Astrocyte (in vitro differentiated cells and primary cell): ENCODE measurements around the gene H3-3A. TPM values are rescaled to one million over a fixed set of nuclear protein-coding genes. Genes with fewer than 3 reads are reported as not detected.
A peak's percentile ranks its signal among the peaks of the same experiment; 100 is the strongest.

Source experiments
- DNase-seq: peaks from one replicate; pipeline ENCODE4 v3.0.0-alpha.2; 2010; ENCODE audit warnings: low read depth
- FAIRE-seq: peaks from 2 replicates; lab custom pipeline; 2011; peaks lifted over from hg19 to GRCh38; lab: Jason Lieb, UNC
- H2AFZ ChIP-seq: 2 replicates; pipeline ENCODE4 v1.6.0; 2012; ENCODE audit warnings: low read depth, low read length, inconsistent platforms
- H3K27ac ChIP-seq: 2 replicates; pipeline ENCODE4 v1.5.1; 2011; ENCODE audit warnings: low read depth, low read length, inconsistent platforms
- H3K27me3 ChIP-seq: 2 replicates; pipeline ENCODE4 v1.6.0; 2011; ENCODE audit warnings: low read length, inconsistent platforms; ENCODE audit not compliant: insufficient read depth
- H3K36me3 ChIP-seq: 2 replicates; pipeline ENCODE4 v1.5.1; 2011; ENCODE audit warnings: low read length, inconsistent platforms; ENCODE audit not compliant: insufficient read depth
- H3K4me1 ChIP-seq: 2 replicates; pipeline ENCODE4 v1.5.1; 2011; ENCODE audit warnings: low read length, inconsistent platforms; ENCODE audit not compliant: insufficient read depth
- H3K4me2 ChIP-seq: 2 replicates; pipeline ENCODE4 v1.6.0; 2012; ENCODE audit warnings: low read length, inconsistent platforms
- H3K4me3 ChIP-seq: 2 replicates; pipeline ENCODE4 v1.5.1; 2011; ENCODE audit warnings: low read depth, mild to moderate bottlenecking, low read length, inconsistent platforms; ENCODE audit not compliant: insufficient read depth
- H3K79me2 ChIP-seq: 2 replicates; pipeline ENCODE4 v1.6.0; 2012; ENCODE audit warnings: mild to moderate bottlenecking, low read length, inconsistent platforms; ENCODE audit not compliant: insufficient read depth
- H3K9ac ChIP-seq: 2 replicates; pipeline ENCODE4 v1.6.0; 2012; ENCODE audit warnings: mild to moderate bottlenecking, low read length, inconsistent platforms
- H3K9me3 ChIP-seq: 2 replicates; pipeline ENCODE4 v1.5.1; 2012; ENCODE audit warnings: low read depth, mild to moderate bottlenecking, low read length, inconsistent platforms; ENCODE audit not compliant: insufficient read depth
- H4K20me1 ChIP-seq: 2 replicates; pipeline ENCODE4 v1.6.0; 2012; ENCODE audit warnings: low read length, inconsistent platforms; ENCODE audit not compliant: insufficient read depth
- H3K27ac Mint-ChIP-seq: one replicate; pipeline ENCODE4 v1.8.0; 2021; ENCODE audit warnings: mild to moderate bottlenecking, mixed read lengths; ENCODE audit not compliant: unreplicated experiment
- H3K27me3 Mint-ChIP-seq: one replicate; pipeline ENCODE4 v1.8.0; 2021; ENCODE audit warnings: low read depth, mixed read lengths; ENCODE audit not compliant: unreplicated experiment
- H3K36me3 Mint-ChIP-seq: one replicate; pipeline ENCODE4 v1.8.0; 2021; ENCODE audit warnings: low read depth, mixed read lengths; ENCODE audit not compliant: unreplicated experiment
- H3K4me1 Mint-ChIP-seq: one replicate; pipeline ENCODE4 v1.8.0; 2021; ENCODE audit warnings: low read depth, mixed read lengths; ENCODE audit not compliant: unreplicated experiment
- H3K4me3 Mint-ChIP-seq: one replicate; pipeline ENCODE4 v1.8.0; 2021; ENCODE audit warnings: mild to moderate bottlenecking, moderate library complexity, mixed read lengths; ENCODE audit not compliant: unreplicated experiment
- H3K9me3 Mint-ChIP-seq: one replicate; pipeline ENCODE4 v1.8.0; 2021; ENCODE audit warnings: mild to moderate bottlenecking, mixed read lengths; ENCODE audit not compliant: unreplicated experiment
- CTCF ChIP-seq: IDR thresholded peaks from 2 replicates; pipeline ENCODE4 v1.5.1; 2011; ENCODE audit warnings: low read depth, mild to moderate bottlenecking, inconsistent platforms, low read length, moderate library complexity; ENCODE audit not compliant: insufficient read depth
- EZH2 ChIP-seq: IDR thresholded peaks from 2 replicates; pipeline ENCODE4 v1.6.1; 2012; ENCODE audit warnings: mild to moderate bottlenecking, low read length, inconsistent platforms; ENCODE audit not compliant: insufficient read depth
- total RNA-seq: library from RNA; stranded (reverse); gene quantifications from 2 replicates; pipeline ENCODE4 v1.2.1, GENCODE V29; 2021

H3-3A gene
- total RNA-seq, 1 donor from 2014 or later = 375 TPM

- Histone ChIP-seq H3K79me2 (no peaks in the 10 kb centered on the region), H4K20me1 (no peaks in the 10 kb centered on the region), H3K4me2 (peak overlapping the region; percentile 86), H3K36me3 (no peaks in the 10 kb centered on the region), H3K4me1 (peaks cover 16% of the 10 kb centered on the region), H3K27me3 (no peaks in the 10 kb centered on the region), H2AFZ (peak overlapping the region; percentile 62), H3K9ac (peak overlapping the region; percentile 81), H3K9me3 (no peaks in the 10 kb centered on the region), H3K27ac (no peak overlapping the region), H3K4me3 (peak overlapping the region; percentile 63)
- Mint-ChIP-seq H3K9me3 (no peaks in the 10 kb centered on the region), H3K36me3 (no peaks in the 10 kb centered on the region), H3K4me3 (peak overlapping the region; percentile 60), H3K27ac (no peak overlapping the region), H3K4me1 (peaks cover 9% of the 10 kb centered on the region), H3K27me3 (peaks cover 12% of the 10 kb centered on the region)
- no peak for FAIRE-seq
- DNase-seq = no peak
- TF ChIP-seq CTCF = no peak
- no peak for TF ChIP-seq EZH2
These were observed 48.8 kb downstream of the H3-3A start for GRCh38 chr1:226111098-226111882.

GRCh38 chr1:226111883-226112261, 49.4 kb downstream of the H3-3A start:
- Histone ChIP-seq H4K20me1 (no peaks in the 10 kb centered on the region), H3K9ac (no peak overlapping the region), H3K36me3 (no peaks in the 10 kb centered on the region), H3K27ac (no peak overlapping the region), H3K4me2 (no peak overlapping the region), H2AFZ (no peak overlapping the region), H3K9me3 (no peaks in the 10 kb centered on the region), H3K79me2 (no peaks in the 10 kb centered on the region), H3K4me3 (no peak overlapping the region), H3K27me3 (no peaks in the 10 kb centered on the region), H3K4me1 (peaks cover 16% of the 10 kb centered on the region)
- H3K27ac Mint-ChIP-seq = no peak overlapping the region
- FAIRE-seq (no peak), DNase-seq (no peak)
- no peaks in the 10 kb centered on the region for H3K36me3 Mint-ChIP-seq
- TF ChIP-seq CTCF (no peak), EZH2 (no peak)
- peaks cover 12% of the 10 kb centered on the region for H3K27me3 Mint-ChIP-seq
- H3K9me3 Mint-ChIP-seq = no peaks in the 10 kb centered on the region
- no peak overlapping the region for H3K4me3 Mint-ChIP-seq
- H3K4me1 Mint-ChIP-seq = peaks cover 9% of the 10 kb centered on the region

- DNase-seq = no peak
- Histone ChIP-seq H2AFZ (no peak overlapping the region), H3K4me2 (no peak overlapping the region), H4K20me1 (no peaks in the 10 kb centered on the region), H3K79me2 (no peaks in the 10 kb centered on the region), H3K27ac (no peak overlapping the region), H3K4me1 (peaks cover 16% of the 10 kb centered on the region), H3K27me3 (peaks cover 2% of the 10 kb centered on the region), H3K9me3 (no peaks in the 10 kb centered on the region), H3K36me3 (no peaks in the 10 kb centered on the region), H3K4me3 (no peak overlapping the region), H3K9ac (no peak overlapping the region)
- H3K27me3 Mint-ChIP-seq = peaks cover 11% of the 10 kb centered on the region
- peak overlapping the region; percentile 34 for H3K4me3 Mint-ChIP-seq
- peaks cover 9% of the 10 kb centered on the region for H3K4me1 Mint-ChIP-seq
- H3K27ac Mint-ChIP-seq = peak overlapping the region; percentile 41
- H3K36me3 Mint-ChIP-seq = no peaks in the 10 kb centered on the region
- FAIRE-seq = no peak
- no peak for TF ChIP-seq EZH2
- no peaks in the 10 kb centered on the region for H3K9me3 Mint-ChIP-seq
These were observed 50.1 kb downstream of the H3-3A start for GRCh38 chr1:226112626-226113025.
